Measurements from ENCODE around the gene CDH1.
"Not testable (repeated sequence)": the region's sequence is repeated elsewhere in the genome, so short reads cannot be mapped to it uniquely, and the experiment has no call there.

The CDH1 gene

DNA sequence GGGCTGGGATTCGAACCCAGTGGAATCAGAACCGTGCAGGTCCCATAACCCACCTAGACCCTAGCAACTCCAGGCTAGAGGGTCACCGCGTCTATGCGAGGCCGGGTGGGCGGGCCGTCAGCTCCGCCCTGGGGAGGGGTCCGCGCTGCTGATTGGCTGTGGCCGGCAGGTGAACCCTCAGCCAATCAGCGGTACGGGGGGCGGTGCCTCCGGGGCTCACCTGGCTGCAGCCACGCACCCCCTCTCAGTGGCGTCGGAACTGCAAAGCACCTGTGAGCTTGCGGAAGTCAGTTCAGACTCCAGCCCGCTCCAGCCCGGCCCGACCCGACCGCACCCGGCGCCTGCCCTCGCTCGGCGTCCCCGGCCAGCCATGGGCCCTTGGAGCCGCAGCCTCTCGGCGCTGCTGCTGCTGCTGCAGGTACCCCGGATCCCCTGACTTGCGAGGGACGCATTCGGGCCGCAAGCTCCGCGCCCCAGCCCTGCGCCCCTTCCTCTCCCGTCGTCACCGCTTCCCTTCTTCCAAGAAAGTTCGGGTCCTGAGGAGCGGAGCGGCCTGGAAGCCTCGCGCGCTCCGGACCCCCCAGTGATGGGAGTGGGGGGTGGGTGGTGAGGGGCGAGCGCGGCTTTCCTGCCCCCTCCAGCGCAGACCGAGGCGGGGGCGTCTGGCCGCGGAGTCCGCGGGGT lies at the start of gene CDH1:
TSS of gene CDH1 (plus strand) at position 247 of the 684 bp plus-strand sequence. CDS start at position 371, 124 bp downstream.
- DNase-seq (ENCODE audit: low read depth) = no peak

DNA sequence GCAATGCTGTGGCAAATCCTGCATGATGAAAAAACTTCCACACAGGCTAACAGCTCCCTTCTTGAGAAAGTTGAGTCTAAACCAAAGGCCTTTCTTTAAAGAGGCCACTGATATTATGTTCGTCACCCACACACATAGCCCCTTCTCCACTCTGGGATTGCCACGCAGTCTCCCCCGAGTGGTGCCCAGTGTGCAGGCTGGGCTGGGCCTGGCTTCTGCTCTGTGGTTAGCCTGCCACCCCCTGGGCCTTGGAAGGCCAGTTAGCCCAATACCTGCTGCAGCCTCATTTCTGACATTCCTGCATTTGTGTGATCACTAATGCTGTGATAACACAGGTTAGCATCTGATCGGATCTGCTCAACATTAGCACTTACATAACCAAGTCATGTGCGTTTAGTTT lies 47.2 kb upstream of the CDH1 start:
- no peak for DNase-seq (ENCODE audit: low read depth)

DNA sequence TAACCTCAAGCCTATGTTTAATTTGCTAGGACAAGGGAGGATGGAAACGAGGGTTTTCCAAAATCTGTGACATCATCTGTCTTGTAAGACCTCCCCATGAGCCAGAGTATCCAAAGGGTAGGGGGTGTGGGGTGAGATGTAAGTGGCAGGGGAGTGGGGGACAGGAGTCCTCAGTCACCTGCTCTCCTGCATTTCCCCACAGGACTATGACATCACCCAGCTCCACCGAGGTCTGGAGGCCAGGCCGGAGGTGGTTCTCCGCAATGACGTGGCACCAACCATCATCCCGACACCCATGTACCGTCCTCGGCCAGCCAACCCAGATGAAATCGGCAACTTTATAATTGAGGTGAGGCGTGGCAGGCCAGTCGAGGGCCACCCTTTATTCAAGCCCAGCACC lies 41.5 kb upstream of the CDH1 start:
- DNase-seq (ENCODE audit: low read depth) = no peak

DNA sequence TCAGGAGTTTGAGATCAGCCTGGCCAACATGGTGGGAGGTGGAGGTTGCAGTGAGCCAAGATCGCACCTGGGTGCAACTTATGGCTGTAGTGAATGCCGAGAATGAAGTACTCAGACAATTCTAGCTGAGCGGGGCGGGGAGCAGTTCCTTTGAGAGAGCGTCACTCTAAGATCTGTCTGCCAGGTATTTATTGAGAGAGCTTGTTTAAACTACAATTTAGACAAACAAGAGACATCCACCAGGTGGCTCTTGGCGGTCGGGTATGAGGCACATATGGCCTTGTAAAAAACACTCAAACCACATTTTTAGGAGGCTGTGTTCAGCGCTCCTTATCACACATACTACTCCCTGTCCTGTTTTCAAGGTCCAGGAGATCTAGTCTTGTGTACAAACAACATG lies 40.6 kb upstream of the CDH1 start:
- no peak for DNase-seq (ENCODE audit: low read depth)

DNA sequence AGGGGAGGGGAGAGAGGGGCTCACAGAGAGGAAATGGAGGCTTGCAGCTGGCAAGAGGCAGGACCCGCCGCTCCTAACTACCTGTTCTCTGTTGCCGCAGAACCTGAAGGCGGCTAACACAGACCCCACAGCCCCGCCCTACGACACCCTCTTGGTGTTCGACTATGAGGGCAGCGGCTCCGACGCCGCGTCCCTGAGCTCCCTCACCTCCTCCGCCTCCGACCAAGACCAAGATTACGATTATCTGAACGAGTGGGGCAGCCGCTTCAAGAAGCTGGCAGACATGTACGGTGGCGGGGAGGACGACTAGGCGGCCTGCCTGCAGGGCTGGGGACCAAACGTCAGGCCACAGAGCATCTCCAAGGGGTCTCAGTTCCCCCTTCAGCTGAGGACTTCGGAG lies 39.0 kb upstream of the CDH1 start:
- DNase-seq (ENCODE audit: low read depth) = no peak

DNA sequence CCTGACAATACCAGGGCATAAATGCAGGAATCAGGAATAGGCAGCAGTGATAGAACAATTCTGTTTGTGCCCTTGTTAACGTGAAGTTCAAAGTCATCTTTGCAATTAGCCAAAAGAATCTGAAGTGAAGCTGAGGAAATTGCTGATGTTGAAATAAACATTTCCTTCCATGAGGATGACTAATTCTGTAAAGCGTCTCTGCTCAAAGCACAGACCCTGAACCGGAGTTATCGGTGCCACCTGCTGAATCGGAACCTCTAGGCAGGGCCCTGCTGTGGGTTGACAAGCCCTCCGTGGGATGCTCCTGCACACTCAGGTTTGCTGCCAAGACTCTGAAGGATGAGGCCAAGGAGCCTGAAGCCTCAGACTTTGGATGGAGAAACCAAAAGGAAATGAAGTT lies 37.0 kb upstream of the CDH1 start:
- no peak for DNase-seq (ENCODE audit: low read depth)

DNA sequence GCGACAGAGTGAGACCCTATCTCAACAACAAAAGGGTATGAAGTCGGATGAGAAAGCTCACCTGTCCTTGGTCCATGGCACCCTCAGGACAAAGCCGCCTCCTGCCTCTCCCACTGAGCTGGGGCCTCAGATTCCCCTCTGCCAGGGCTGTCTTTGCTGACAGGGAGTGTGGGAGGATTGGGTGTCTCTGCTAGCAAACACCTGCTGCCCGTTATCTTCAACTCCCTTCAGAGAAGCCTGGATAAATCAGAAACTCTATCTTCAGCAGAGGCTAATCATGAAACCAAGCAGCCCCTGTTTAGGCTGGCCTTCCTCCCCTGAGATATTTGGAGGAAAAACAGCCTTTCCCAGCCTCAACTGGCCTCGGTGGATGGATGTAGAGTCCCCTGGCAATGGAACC lies 36.3 kb upstream of the CDH1 start:
- no peak for DNase-seq (ENCODE audit: low read depth)

DNA sequence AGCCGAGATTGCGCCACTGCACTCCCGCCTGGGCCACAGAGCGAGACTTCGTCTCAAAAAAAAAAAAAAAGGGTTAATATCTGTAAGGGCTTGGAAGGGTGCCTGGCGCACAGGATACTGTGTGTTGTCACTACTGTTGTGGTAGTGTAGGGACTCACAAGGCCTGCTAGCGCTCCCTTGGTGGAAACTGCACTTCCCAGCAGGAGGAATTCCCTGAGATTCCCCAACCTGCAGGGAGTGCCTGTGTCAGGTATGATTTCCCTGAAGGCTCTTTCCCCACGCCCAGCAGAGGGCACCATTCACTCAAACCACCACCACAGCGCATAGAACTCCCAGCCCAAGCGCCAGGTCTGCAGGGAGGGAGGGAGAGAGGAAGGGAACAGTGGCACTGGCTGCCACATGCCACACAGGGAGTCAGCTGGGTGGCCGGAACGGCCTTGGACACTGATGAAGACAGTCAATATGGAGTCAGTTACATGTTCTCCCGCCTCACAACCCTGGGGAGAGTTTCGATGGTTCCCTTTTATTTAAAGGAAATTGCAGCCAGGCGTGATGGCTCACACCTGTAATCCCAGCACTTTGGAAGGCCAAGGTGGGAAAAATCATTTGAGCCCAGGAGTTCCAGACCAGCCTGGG lies 32.7 kb upstream of the CDH1 start:
- peak; percentile 34 for DNase-seq (ENCODE audit: low read depth)

DNA sequence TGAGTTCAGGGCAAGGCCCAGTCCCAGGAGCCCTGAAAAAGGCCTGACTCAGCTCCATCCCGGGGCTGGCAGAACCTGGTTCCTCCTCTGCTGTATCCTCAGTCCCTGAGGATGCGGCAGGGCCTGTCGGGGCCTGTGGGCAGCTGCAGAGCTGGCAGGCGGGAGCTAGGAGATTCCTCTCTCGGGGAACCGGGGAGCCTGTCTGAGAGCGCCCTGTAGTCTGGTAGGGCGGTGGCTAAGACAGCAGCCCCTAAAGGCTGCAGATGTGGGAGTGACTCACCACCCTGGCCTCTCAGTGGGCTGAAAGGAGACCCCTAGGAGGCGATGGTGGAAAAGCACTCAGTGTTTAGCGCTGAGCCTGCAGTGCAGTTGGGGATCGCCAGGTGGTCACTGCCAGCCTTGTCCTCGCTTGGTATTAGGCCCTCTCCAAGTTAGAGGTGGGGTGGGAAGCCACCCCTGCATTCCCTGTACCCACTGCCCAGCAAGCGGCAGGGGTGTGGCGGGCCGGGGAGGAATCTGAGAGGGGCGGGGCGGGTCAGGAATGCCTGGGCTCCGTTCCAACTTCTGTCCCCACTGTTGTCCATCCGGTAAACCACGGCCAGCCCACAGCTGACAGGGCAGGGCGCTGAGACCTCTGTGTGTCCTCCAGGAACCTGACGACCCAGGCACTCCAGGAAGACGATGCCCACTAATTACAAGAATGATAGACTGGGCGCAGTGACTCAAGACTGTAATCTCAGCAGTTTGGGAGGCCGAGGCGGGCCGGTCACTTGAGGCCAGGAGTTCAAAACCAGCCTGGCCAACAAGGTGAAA lies 29.5 kb upstream of the CDH1 start:
- no peak for DNase-seq (ENCODE audit: low read depth)

DNA sequence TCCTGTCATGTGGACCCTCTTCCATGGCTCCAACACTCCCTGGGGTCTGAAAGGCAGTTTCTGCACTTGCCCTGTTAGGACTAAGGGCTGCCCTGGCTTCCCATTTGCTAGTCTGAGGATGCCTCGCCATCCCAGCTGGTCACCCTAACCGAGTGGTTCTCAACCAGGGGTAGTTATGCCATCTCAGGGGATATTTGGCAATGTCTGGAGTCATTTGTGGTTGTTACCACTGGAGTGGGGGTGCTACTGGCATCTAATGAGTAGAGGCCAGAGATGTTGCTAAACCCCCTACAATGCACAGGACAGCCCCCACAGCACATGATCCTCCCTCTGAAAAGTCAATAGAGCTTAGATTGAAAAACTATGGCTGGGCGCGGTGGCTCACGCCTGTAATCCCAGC lies 26.9 kb upstream of the CDH1 start:
- no peak for DNase-seq (ENCODE audit: low read depth)

DNA sequence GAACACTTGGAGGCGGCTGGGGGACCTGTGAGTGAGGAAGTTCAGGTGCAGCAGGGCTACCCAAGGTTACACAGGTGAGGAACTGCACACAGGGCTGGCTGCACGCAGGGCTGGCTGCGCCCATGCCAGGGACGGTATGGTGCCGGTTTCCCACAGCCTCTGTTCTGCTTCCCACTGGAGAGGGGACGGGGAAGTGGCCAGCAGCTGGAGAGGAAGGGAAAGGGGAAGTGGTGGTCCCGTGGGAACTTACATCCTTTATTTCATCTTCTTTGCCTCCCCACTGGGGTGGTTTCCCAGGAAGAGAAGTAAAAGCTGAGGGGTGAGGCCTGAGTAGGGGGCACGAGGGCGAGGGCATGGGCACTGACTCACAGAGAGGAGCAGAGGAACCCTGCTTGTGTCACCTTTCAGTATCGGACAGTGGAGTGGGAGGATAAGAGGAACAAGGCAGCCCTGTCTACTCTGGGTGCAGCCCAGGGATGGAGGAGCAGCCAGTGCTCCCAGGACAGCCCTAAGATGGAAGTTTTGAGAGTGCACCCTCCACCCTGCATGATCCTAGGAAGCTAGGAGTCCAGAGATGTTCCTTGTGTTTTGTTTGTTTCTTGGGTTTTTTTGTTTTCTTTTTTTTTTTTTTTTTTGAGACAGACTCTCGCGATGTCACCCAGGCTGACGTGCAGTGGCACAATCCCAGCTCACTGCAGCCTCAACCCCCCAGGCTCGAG lies 25.5 kb upstream of the CDH1 start:
- no peak for DNase-seq (ENCODE audit: low read depth)

DNA sequence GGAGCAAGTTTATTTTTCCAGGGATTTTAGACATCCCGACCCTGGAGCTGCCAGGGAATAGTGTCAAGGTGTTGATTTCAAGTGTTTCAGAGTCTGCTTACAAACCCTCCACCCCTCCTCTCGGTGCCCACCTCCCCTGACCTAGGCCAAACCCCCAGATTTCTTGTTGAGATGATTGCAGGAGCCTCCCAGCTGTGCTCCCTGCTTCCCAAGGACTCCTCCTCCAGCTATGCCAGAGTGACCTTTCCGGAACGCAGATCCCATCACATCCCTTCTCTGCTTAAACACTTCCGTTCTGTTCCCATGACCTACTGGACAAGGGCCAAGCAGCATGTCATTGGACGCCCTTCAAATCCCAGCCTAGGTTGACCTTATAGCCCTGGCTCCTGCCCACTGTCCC lies 23.7 kb upstream of the CDH1 start:
- DNase-seq (ENCODE audit: low read depth) = no peak

DNA sequence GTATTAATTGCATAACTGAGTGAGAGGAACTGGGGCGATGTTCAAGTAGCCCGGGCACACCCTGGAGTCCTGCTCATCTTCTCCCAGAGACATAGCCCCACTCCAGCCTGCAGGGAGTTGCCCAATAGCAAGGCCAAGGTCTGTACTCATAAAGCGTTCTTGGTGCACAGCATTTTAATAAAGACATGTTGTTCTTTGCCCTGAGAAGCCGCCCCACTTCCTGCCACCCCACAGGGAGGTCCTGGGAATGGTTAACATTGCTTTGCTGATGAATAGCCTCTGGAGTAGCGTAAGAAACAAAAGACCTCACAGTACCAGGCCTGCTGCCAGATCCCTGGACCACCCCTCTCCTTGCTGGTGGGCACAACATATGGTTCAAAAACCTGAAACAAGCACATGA lies 21.6 kb upstream of the CDH1 start:
- no peak for DNase-seq (ENCODE audit: low read depth)

DNA sequence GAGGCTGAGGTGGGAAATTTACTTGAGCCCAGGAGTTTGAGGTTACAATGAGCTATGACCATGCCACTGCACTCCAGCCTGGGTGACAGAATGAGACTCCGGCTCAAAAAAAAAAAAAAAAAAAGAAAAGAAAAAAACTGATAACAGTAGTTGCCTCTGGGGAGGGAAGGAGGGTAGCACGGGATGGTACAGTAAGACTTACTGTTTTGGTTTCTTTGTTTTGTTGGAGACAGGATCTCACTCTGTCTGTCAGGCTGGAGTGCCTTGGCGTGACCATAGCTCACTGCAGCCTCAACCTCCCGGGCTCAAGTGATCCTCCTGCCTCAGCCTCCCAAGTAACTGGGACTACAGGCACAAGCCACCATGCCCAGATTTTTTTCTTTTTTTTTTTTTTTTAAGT lies 20.6 kb upstream of the CDH1 start:
- not testable (repeated sequence) for DNase-seq (ENCODE audit: low read depth)

DNA sequence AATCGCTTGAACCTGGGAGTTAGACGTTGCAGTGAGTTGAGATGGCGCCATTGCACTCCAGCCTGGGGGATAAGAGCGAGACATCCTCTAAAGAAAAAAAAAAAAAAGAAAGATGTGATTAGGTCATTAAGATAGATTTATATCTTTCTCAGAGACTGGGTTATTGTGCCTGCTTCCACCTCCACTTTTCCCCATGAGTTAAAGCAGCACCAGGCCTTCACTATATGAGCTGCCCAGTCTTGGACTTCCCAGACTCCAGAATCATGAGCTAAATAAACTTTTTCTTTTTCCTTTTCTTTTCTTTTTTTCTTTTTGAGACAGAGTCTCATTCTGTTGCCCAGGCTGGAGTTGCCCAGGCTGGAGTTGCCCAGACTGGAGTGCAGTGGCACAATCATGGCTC lies 19.4 kb upstream of the CDH1 start:
- DNase-seq (ENCODE audit: low read depth) = no peak

DNA sequence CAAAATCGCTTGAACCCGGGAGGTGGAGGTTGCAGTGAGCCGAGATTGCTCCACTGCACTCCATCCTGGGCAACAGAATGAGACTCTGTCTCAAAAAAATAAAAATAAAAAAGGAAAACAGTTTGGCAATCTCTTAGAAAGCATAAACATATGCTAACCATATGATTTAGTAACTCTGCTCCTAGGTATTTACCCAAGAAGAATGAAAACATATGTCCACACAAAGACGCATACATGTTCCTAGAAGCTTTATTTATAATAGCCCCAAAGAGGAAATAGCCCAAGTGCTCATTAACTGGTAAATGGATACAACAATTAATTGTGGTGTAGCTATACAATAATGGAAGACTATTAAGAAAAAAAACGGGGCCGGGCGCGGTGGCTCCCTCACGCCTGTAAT lies 18.5 kb upstream of the CDH1 start:
- DNase-seq (ENCODE audit: low read depth) = no peak

DNA sequence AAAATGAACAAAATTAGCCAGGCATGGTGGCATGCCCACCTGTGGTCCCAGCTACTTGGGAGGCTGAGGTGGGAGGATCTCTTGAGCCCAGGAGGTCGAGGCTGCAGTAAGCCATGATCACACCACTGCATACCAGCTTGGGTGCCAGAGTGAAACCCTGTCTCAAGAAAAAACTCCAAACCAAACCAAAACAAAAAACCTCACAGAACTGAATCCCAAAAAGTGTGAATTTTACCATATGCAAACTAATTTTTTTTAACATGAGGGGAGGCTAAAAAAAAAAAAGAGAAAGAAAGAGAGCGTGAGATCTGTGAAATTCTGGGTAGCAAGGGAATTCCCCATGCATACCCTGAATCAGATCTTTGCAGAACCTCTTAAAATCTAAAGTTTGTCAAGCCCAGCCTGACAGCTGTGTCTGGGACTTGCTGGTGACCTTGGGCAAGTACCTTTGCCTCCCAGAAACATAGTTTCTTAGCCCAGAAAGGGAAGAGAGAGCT lies 17.1 kb upstream of the CDH1 start:
- no peak for DNase-seq (ENCODE audit: low read depth)

DNA sequence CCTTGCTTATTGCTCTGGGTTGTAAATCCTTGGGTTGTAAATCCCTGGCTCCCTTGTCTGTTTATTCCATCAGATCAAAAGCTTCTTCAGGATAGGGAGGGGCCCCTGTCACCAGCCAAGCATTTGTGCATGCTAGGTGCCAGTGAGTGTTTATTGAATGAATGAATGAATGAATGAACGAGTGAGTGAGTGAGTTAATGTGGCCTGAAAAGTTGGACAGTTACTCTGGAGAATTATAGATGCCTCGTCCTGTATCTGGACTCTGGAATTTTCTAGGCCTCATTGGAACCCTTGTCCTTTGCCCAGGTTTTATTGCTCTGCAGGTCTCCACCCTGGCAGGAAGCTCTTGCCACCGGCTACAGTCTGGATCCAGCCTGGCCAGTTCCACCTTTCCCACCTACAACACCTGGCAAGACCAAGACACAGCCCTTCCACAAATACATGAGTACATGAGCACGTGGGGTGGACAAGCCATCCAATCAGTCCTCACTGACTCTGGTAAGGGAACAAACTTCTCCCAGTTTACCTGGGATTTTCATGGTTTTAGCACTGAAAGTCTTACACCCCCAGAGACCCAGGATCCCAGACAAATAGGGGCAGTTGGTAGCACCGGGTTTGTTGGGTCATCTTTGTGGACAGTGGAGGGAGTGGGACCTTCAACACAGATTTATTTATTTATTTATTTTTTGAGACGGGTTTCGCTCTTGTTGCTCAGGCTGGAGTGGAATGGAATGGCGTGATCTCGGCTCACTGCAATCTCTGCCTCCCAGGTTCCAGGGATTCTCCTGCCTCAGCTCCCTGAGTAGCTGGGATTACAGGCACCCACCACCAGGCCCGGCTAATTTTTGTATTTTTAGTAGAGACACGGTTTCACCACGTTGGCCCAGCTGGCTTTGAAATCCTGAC lies 14.7 kb upstream of the CDH1 start:
- no peak for DNase-seq (ENCODE audit: low read depth)

DNA sequence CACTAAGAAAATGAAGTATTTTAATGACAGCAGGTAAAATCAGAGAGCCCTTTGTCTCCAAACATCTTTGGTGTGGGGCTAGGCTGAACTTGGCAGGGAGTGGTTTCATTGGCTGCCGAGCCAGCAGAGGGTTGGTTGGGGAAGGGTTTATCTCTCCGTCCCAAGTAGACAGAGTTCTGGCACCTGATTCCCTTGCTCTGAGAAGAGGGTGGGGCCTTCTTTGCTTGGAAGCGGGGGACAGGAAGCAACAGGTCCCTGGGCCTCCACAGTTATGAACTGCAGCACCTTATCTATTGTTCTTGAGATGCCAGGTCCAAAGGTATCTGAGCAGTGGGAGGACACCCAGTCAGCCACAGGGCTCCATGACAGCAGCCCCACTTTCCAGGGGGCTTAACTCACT lies 12.3 kb upstream of the CDH1 start:
- no peak for DNase-seq (ENCODE audit: low read depth)

DNA sequence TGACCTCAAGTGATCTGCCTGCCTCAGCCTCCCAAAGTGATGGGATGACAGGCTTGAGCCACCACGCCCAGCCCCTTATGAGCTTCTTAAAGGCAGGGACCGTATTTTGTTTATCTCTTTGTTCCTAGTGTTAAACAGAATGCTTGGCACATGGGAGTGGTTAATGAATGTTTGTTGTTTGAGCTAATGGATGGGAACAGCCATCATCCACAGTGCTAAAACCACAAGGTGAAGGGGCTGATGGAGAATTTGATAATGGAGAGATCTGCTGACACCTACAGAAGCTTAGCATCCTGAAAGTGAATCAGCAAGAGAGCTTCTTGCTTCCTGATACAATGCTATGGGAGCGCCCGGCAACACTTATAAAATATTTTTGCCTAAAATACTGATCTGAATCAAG lies 8.6 kb upstream of the CDH1 start:
- no peak for DNase-seq (ENCODE audit: low read depth)

DNA sequence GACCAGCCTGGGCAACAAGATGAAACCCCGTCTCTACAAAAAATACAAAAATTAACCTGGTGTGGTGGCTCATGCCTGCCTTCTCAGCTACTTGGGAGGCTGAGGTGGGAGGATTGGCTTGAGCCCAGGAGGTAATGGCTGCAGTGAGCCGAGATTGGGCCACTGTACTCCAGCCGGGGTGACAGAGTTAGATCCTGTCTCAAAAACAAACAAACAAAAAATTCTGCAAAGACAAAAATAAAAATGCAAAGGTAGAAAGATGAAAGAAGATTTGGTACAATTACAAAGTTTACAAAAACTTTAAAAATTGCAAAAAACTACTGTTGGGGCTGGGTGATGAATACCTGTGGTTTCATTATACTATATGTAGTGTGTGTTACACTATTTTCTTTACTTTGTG lies 5.5 kb upstream of the CDH1 start:
- no peak for DNase-seq (ENCODE audit: low read depth)
